ENCODE data around the gene DHRS7B.
"Not testable (repeated sequence)": the region's sequence is repeated elsewhere in the genome, so short reads cannot be mapped to it uniquely, and the experiment has no call there.

The DHRS7B gene

GRCh38 chr17:21125862-21126261, 902 bp upstream of the DHRS7B start:
- Mint-ChIP-seq H3K36me3 (ENCODE audit: low read depth) (peaks cover 4% of the 10 kb centered on the region), H3K4me3 (peak overlapping the region; percentile 87), H3K4me1 (ENCODE audit: low read depth) (peaks cover 32% of the 10 kb centered on the region), H3K9me3 (no peaks in the 10 kb centered on the region), H3K27ac (peak overlapping the region; percentile 93), H3K27me3 (no peaks in the 10 kb centered on the region)

- Mint-ChIP-seq H3K36me3 (ENCODE audit: low read depth) (peaks cover 7% of the 10 kb centered on the region), H3K27me3 (no peaks in the 10 kb centered on the region), H3K27ac (peak overlapping the region; percentile 93), H3K4me1 (ENCODE audit: low read depth) (peaks cover 42% of the 10 kb centered on the region), H3K9me3 (no peaks in the 10 kb centered on the region), H3K4me3 (peak overlapping the region; percentile 87)
Observed at GRCh38 chr17:21127509-21128077, 829 bp downstream of the DHRS7B start.

GRCh38 chr17:21129023-21129681, 2.4 kb downstream of the DHRS7B start:
- H3K36me3 Mint-ChIP-seq (ENCODE audit: low read depth) = peaks cover 23% of the 10 kb centered on the region
- peaks cover 42% of the 10 kb centered on the region for H3K4me1 Mint-ChIP-seq (ENCODE audit: low read depth)
- no peak overlapping the region for H3K27ac Mint-ChIP-seq
- peak overlapping the region; percentile 10 for H3K4me3 Mint-ChIP-seq
- no peaks in the 10 kb centered on the region for H3K27me3 Mint-ChIP-seq
- H3K9me3 Mint-ChIP-seq = peaks cover 8% of the 10 kb centered on the region

- Mint-ChIP-seq H3K4me1 (ENCODE audit: low read depth) (peaks cover 30% of the 10 kb centered on the region), H3K9me3 (peaks cover 9% of the 10 kb centered on the region), H3K27ac (no peak overlapping the region), H3K27me3 (no peaks in the 10 kb centered on the region), H3K36me3 (ENCODE audit: low read depth) (peaks cover 32% of the 10 kb centered on the region), H3K4me3 (no peak overlapping the region)
Observed at GRCh38 chr17:21131137-21131536, 4.4 kb downstream of the DHRS7B start.

GRCh38 chr17:21132428-21132827, 5.7 kb downstream of the DHRS7B start:
- Mint-ChIP-seq H3K27ac (no peak overlapping the region), H3K27me3 (no peaks in the 10 kb centered on the region), H3K4me1 (ENCODE audit: low read depth) (peaks cover 22% of the 10 kb centered on the region), H3K36me3 (ENCODE audit: low read depth) (peaks cover 32% of the 10 kb centered on the region), H3K9me3 (peaks cover 9% of the 10 kb centered on the region), H3K4me3 (no peak overlapping the region)

- H3K27me3 Mint-ChIP-seq = no peaks in the 10 kb centered on the region
- no peak overlapping the region for H3K27ac Mint-ChIP-seq
- peaks cover 9% of the 10 kb centered on the region for H3K9me3 Mint-ChIP-seq
- no peak overlapping the region for H3K4me3 Mint-ChIP-seq
- peaks cover 30% of the 10 kb centered on the region for H3K36me3 Mint-ChIP-seq (ENCODE audit: low read depth)
- H3K4me1 Mint-ChIP-seq (ENCODE audit: low read depth) = peaks cover 10% of the 10 kb centered on the region
Observed at GRCh38 chr17:21134559-21134958, 7.8 kb downstream of the DHRS7B start.

GRCh38 chr17:21140911-21141310, 14.1 kb downstream of the DHRS7B start:
- peaks cover 14% of the 10 kb centered on the region for H3K36me3 Mint-ChIP-seq (ENCODE audit: low read depth)
- H3K27ac Mint-ChIP-seq = no peak overlapping the region

GRCh38 chr17:21141331-21141730, 14.6 kb downstream of the DHRS7B start:
- Mint-ChIP-seq H3K4me3 (no peak overlapping the region), H3K36me3 (ENCODE audit: low read depth) (peaks cover 19% of the 10 kb centered on the region), H3K27ac (no peak overlapping the region), H3K27me3 (no peaks in the 10 kb centered on the region), H3K4me1 (ENCODE audit: low read depth) (peaks cover 19% of the 10 kb centered on the region), H3K9me3 (no peaks in the 10 kb centered on the region)

More at GRCh38 chr17:21140911-21141310, 14.1 kb downstream of the DHRS7B start:
- no peaks in the 10 kb centered on the region for H3K27me3 Mint-ChIP-seq
- peaks cover 19% of the 10 kb centered on the region for H3K4me1 Mint-ChIP-seq (ENCODE audit: low read depth)
- H3K4me3 Mint-ChIP-seq = no peak overlapping the region
- no peaks in the 10 kb centered on the region for H3K9me3 Mint-ChIP-seq

- H3K27ac Mint-ChIP-seq, H3K27me3 Mint-ChIP-seq, H3K9me3 Mint-ChIP-seq, H3K4me3 Mint-ChIP-seq: not testable (repeated sequence)
- Mint-ChIP-seq H3K36me3 (ENCODE audit: low read depth) (peaks cover 26% of the 10 kb centered on the region), H3K4me1 (ENCODE audit: low read depth) (peaks cover 19% of the 10 kb centered on the region)
Observed at GRCh38 chr17:21142065-21142464, 15.3 kb downstream of the DHRS7B start.

- Mint-ChIP-seq H3K27me3 (no peaks in the 10 kb centered on the region), H3K4me1 (ENCODE audit: low read depth) (peaks cover 19% of the 10 kb centered on the region), H3K9me3 (no peaks in the 10 kb centered on the region), H3K27ac (no peak overlapping the region), H3K4me3 (no peak overlapping the region), H3K36me3 (ENCODE audit: low read depth) (peaks cover 36% of the 10 kb centered on the region)
Observed at GRCh38 chr17:21143695-21144094, 16.9 kb downstream of the DHRS7B start.

GRCh38 chr17:21144299-21144698, 17.5 kb downstream of the DHRS7B start:
- H3K9me3 Mint-ChIP-seq, H3K27me3 Mint-ChIP-seq, H3K4me3 Mint-ChIP-seq, H3K27ac Mint-ChIP-seq: not testable (repeated sequence)
- peaks cover 19% of the 10 kb centered on the region for H3K4me1 Mint-ChIP-seq (ENCODE audit: low read depth)
- peaks cover 38% of the 10 kb centered on the region for H3K36me3 Mint-ChIP-seq (ENCODE audit: low read depth)

- Mint-ChIP-seq H3K4me3 (no peak overlapping the region), H3K4me1 (ENCODE audit: low read depth) (peaks cover 10% of the 10 kb centered on the region), H3K9me3 (peaks cover 5% of the 10 kb centered on the region), H3K27ac (no peak overlapping the region), H3K36me3 (ENCODE audit: low read depth) (peaks cover 45% of the 10 kb centered on the region), H3K27me3 (no peaks in the 10 kb centered on the region)
Observed at GRCh38 chr17:21146362-21147015, 19.7 kb downstream of the DHRS7B start.

- H3K9me3 Mint-ChIP-seq = peaks cover 27% of the 10 kb centered on the region
- no peaks in the 10 kb centered on the region for H3K4me1 Mint-ChIP-seq (ENCODE audit: low read depth)
- H3K27me3 Mint-ChIP-seq = no peaks in the 10 kb centered on the region
- H3K36me3 Mint-ChIP-seq (ENCODE audit: low read depth) = peaks cover 59% of the 10 kb centered on the region
- H3K27ac Mint-ChIP-seq = no peak overlapping the region
- no peak overlapping the region for H3K4me3 Mint-ChIP-seq
Observed at GRCh38 chr17:21149621-21150020, 22.9 kb downstream of the DHRS7B start.

GRCh38 chr17:21152731-21153130, 26.0 kb downstream of the DHRS7B start:
- peaks cover 10% of the 10 kb centered on the region for H3K4me1 Mint-ChIP-seq (ENCODE audit: low read depth)
- no peak overlapping the region for H3K27ac Mint-ChIP-seq
- peaks cover 39% of the 10 kb centered on the region for H3K9me3 Mint-ChIP-seq

GRCh38 chr17:21157586-21158370, 31.0 kb downstream of the DHRS7B start:
- Mint-ChIP-seq H3K27me3 (no peaks in the 10 kb centered on the region), H3K4me3 (no peak overlapping the region), H3K9me3 (peaks cover 27% of the 10 kb centered on the region), H3K36me3 (ENCODE audit: low read depth) (peaks cover 13% of the 10 kb centered on the region), H3K4me1 (ENCODE audit: low read depth) (peaks cover 16% of the 10 kb centered on the region), H3K27ac (no peak overlapping the region)

More at GRCh38 chr17:21152731-21153130, 26.0 kb downstream of the DHRS7B start:
- Mint-ChIP-seq H3K27me3 (no peaks in the 10 kb centered on the region), H3K4me3 (no peak overlapping the region), H3K36me3 (ENCODE audit: low read depth) (peaks cover 38% of the 10 kb centered on the region)
